Activated naive CD4-positive, alpha-beta T cell treated with anti-CD3 and anti-CD28 coated beads for 36 hours (primary cell): Measurements from ENCODE around the gene KIF22. TPM values are rescaled to one million over a fixed set of nuclear protein-coding genes. Genes with fewer than 3 reads are reported as not detected.
A peak's percentile ranks its signal among the peaks of the same experiment; 100 is the strongest.

Experiments
- CTCF ChIA-PET: fragments of 350-600 bp; sonication (Branson Sonifier 250); formaldehyde crosslinking; loops from one replicate; lab custom pipeline; 2021; ENCODE audit warnings: antibody characterized with exemption; lab: Charles Lee
- DNase-seq: peaks from one replicate; pipeline ENCODE4 v3.0.0-alpha.2; 2020
- H3K27ac Mint-ChIP-seq: one replicate; pipeline ENCODE4 v1.8.0; 2021; ENCODE audit warnings: mild to moderate bottlenecking, mixed read lengths
- H3K27me3 Mint-ChIP-seq: one replicate; pipeline ENCODE4 v1.8.0; 2021; ENCODE audit warnings: low read depth, mixed read lengths
- H3K36me3 Mint-ChIP-seq: one replicate; pipeline ENCODE4 v1.8.0; 2021; ENCODE audit warnings: low read depth, mixed read lengths
- H3K4me1 Mint-ChIP-seq: one replicate; pipeline ENCODE4 v1.8.0; 2021; ENCODE audit warnings: low read depth, mixed read lengths
- H3K4me3 Mint-ChIP-seq: one replicate; pipeline ENCODE4 v1.8.0; 2021; ENCODE audit warnings: mild to moderate bottlenecking, moderate library complexity, mixed read lengths
- H3K9me3 Mint-ChIP-seq: one replicate; pipeline ENCODE4 v1.8.0; 2021; ENCODE audit warnings: mixed read lengths
- intact Hi-C: fragments of 100-400 bp; cut with micrococcal nuclease; formaldehyde crosslinking; loops from one replicate; pipeline ENCODE4 v1.15.1; 2023
- total RNA-seq, 2 experiments: library from RNA; stranded (reverse); gene quantifications; one replicate each; pipeline ENCODE4 v1.2.3, GENCODE V29; 2021

The KIF22 gene
- total RNA-seq, 2 experiments from 2014 or later: 201 to 209 TPM

DNA sequence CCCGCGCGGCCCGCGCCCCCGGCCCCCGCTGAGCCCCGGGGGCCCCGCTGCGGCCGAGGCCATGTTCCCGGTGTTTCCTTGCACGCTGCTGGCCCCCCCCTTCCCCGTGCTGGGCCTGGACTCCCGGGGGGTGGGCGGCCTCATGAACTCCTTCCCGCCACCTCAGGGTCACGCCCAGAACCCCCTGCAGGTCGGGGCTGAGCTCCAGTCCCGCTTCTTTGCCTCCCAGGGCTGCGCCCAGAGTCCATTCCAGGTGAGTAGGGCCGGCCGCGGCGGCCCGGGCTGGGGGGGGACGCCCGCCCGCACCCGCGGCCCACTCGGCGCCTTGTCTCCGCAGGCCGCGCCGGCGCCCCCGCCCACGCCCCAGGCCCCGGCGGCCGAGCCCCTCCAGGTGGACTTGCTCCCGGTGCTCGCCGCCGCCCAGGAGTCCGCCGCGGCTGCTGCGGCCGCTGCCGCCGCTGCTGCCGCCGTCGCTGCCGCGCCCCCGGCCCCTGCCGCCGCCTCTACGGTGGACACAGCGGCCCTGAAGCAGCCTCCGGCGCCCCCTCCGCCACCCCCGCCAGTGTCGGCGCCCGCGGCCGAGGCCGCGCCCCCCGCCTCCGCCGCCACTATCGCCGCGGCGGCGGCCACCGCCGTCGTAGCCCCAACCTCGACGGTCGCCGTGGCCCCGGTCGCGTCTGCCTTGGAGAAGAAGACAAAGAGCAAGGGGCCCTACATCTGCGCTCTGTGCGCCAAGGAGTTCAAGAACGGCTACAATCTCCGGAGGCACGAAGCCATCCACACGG lies 16.3 kb downstream of the KIF22 start:
- CTCF ChIA-PET: interaction anchor here (0.6 to 3.0 kb wide), 14 partner anchors 9 to 225 kb away, joined by 3 to 24 read pairs (median 4); partner anchors contain the start of genes MVP and PAGR1
- Mint-ChIP-seq H3K4me3 (peak overlapping the region; percentile 99), H3K9me3 (no peaks in the 10 kb centered on the region), H3K36me3 (peaks cover 51% of the 10 kb centered on the region), H3K27me3 (no peaks in the 10 kb centered on the region), H3K4me1 (peaks cover 47% of the 10 kb centered on the region), H3K27ac (peak overlapping the region; percentile 99)
- intact Hi-C loops: loop anchor here (1.0 to 5.0 kb wide), 10 partner anchors 9 to 985 kb away; partner anchors contain the start of genes ALDOA, ATXN2L, C16orf54 and C16orf92
- DNase-seq: peak; percentile 72

DNA sequence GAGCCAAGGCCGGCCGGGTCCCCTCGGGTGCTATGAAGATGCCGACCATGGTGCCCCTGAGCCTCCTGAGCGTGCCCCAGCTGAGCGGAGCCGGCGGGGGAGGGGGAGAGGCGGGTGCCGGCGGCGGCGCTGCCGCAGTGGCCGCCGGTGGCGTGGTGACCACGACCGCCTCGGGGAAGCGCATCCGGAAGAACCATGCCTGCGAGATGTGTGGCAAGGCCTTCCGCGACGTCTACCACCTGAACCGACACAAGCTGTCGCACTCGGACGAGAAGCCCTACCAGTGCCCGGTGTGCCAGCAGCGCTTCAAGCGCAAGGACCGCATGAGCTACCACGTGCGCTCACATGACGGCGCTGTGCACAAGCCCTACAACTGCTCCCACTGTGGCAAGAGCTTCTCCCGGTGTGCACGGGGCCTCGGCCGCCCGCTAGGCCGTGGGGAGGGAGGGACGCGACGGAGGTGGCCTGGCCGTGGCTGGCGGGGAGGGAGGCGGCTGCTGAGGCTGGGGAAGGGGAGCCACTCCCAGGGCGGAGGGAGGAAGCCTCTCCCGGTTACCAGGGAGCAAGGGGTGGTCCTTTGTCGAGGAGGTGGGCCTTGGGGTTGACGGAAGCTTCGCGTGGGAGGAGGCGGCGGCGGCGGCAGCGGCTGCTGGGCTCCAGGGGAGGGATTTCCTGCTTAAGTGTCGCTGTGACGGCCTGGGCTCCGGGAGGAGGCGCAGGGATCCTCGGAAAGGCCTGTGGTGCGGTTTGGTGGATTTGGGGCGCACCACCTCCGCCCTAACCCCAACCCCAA lies 17.1 kb downstream of the KIF22 start:
- CTCF ChIA-PET: interaction anchor here (0.5 to 3.0 kb wide), 18 partner anchors 9 to 224 kb away, joined by 3 to 24 read pairs (median 4); partner anchors contain the start of genes ASPHD1, MVP and PAGR1
- H3K36me3 Mint-ChIP-seq: peaks cover 47% of the 10 kb centered on the region
- peak overlapping the region; percentile 99 for H3K4me3 Mint-ChIP-seq
- DNase-seq: peak; percentile 93
- H3K9me3 Mint-ChIP-seq: no peaks in the 10 kb centered on the region
- H3K4me1 Mint-ChIP-seq: peaks cover 50% of the 10 kb centered on the region
- no peaks in the 10 kb centered on the region for H3K27me3 Mint-ChIP-seq
- intact Hi-C loops: loop anchor here (1.0 to 5.0 kb wide), 10 partner anchors 9 to 985 kb away; partner anchors contain the start of genes ALDOA, ATXN2L, C16orf54 and C16orf92
- H3K27ac Mint-ChIP-seq: peak overlapping the region; percentile 99

DNA sequence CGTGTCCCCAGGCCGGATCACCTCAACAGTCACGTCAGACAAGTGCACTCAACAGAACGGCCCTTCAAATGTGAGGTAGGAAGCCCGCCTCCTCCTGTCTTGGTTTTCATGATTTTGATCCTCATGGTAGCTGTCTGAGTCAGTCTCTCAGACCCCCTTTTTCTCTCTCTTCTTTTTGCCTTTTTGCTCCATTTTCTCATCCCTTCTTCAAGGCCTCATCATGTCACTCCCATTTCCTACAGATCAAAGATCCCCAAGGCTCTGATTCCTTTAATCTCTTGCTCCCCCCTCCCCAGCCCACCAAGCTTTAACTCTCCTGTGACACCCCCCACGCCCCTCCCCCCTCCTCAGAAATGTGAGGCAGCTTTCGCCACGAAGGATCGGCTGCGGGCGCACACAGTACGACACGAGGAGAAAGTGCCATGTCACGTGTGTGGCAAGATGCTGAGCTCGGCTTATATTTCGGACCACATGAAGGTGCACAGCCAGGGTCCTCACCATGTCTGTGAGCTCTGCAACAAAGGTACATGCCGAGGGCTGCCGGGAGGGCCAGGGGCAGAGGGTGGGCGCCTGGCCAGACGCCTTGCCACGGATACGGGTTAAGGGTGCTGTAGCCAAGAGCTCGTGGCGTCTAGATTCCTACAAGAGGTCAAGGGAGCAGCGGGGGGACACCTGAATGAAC lies 17.8 kb downstream of the KIF22 start:
- intact Hi-C loops: loop anchor here (5.0 kb wide), 8 partner anchors 61 to 986 kb away; partner anchors contain the start of genes ALDOA, ATXN2L, C16orf54 and C16orf92
- DNase-seq: peak; percentile 47

DNA sequence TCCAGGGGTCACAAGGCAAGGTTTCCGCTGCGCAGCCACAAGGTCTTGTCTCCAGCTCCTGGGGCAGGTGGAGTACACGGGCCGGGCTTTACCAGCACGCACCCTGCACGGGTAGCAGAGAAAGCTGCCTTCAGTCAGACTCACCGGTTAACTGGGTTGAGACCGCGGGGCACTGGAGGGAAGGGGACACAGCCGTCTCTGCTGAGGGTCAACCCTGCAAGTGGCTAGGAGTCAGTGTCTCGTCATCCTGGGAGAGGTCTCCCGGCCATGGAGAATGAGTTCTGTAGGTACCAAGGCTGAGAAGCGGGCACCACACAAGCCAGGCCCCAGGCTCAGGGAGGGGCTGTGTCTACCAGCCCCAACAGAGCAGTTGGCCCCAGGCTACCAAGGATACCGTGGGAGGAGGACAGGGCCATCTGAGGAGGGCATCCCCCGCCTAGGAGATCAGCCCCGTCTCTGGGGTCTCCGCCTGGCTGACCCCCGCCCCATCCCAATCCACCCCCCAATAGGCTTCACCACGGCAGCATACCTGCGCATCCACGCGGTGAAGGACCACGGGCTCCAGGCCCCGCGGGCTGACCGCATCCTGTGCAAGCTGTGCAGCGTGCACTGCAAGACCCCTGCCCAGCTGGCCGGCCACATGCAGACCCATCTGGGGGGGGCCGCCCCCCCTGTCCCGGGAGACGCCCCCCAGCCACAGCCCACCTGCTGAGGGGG lies 18.6 kb downstream of the KIF22 start:
- Mint-ChIP-seq H3K9me3 (no peaks in the 10 kb centered on the region), H3K36me3 (peaks cover 35% of the 10 kb centered on the region), H3K27me3 (no peaks in the 10 kb centered on the region), H3K4me1 (peaks cover 46% of the 10 kb centered on the region), H3K4me3 (peak overlapping the region; percentile 99), H3K27ac (peak overlapping the region; percentile 99)
- intact Hi-C loops: loop anchor here (5.0 kb wide), 8 partner anchors 62 to 987 kb away; partner anchors contain the start of genes ALDOA, ATXN2L, C16orf54 and C16orf92
- no peak for DNase-seq
- CTCF ChIA-PET: interaction anchor here (0.6 to 3.0 kb wide), 8 partner anchors 7 to 118 kb away, joined by 3 to 24 read pairs (median 6); partner anchors contain the start of genes MVP and PAGR1

More for the DNA sequence above, 17.8 kb downstream of the KIF22 start:
- H3K36me3 Mint-ChIP-seq: peaks cover 43% of the 10 kb centered on the region
- peak overlapping the region; percentile 99 for H3K27ac Mint-ChIP-seq
- H3K4me1 Mint-ChIP-seq: peaks cover 52% of the 10 kb centered on the region
- H3K4me3 Mint-ChIP-seq: peak overlapping the region; percentile 99
- CTCF ChIA-PET: interaction anchor here (0.5 to 3.0 kb wide), 17 partner anchors 8 to 121 kb away, joined by 3 to 24 read pairs (median 3); partner anchors contain the start of genes ASPHD1, MVP and PAGR1
- H3K9me3 Mint-ChIP-seq: no peaks in the 10 kb centered on the region
- no peaks in the 10 kb centered on the region for H3K27me3 Mint-ChIP-seq

DNA sequence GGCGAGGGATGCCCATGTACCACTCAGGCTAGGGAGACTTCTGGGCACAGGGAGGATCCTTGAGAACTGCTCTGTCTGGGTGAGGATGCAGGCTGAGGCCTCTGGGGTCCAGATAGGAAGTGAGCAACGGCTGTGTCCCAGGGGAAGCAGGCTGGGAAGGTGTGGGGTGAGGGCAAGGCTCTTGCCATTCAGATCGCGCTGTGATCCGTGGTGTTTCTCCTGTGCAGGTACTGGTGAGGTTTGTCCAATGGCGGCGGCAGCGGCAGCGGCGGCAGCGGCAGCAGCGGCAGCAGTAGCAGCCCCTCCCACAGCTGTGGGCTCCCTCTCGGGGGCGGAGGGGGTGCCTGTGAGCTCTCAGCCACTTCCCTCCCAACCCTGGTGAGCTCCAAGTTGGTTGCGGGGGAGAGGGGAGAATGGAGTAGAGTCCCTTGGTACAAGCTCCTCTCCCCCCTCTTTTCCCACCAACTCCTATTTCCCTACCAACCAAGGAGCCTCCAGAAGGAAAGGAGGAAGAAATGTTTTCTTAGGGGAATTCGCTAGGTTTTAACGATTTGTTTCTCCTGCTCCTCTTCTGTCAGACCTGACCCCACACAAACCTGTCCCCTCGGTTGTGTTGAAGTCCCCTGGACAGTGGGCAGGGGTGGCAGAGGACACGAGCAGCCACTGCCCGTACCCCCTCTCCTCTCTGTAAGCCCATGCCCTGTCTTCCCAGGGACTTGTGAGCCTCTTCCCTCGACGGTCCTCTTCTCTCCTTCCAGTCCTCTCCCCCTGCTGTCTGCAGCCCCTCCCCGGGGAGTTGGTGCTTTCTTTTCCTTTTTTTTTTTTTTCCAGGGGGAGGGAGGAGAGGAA lies 19.5 kb downstream of the KIF22 start:
- H3K27ac Mint-ChIP-seq: peak overlapping the region; percentile 81
- DNase-seq: no peak
- intact Hi-C loops: loop anchor here (5.0 kb wide), 8 partner anchors 63 to 988 kb away; partner anchors contain the start of genes ALDOA, ATXN2L, C16orf54 and C16orf92
- H3K4me1 Mint-ChIP-seq: peaks cover 48% of the 10 kb centered on the region
- H3K9me3 Mint-ChIP-seq: no peaks in the 10 kb centered on the region
- H3K36me3 Mint-ChIP-seq: peaks cover 29% of the 10 kb centered on the region
- H3K4me3 Mint-ChIP-seq: peak overlapping the region; percentile 77
- CTCF ChIA-PET: interaction anchor here (1.3 kb wide), 1 partner anchor 38 kb away, joined by 3 read pairs; no protein-coding TSS in a partner anchor
- no peaks in the 10 kb centered on the region for H3K27me3 Mint-ChIP-seq

DNA sequence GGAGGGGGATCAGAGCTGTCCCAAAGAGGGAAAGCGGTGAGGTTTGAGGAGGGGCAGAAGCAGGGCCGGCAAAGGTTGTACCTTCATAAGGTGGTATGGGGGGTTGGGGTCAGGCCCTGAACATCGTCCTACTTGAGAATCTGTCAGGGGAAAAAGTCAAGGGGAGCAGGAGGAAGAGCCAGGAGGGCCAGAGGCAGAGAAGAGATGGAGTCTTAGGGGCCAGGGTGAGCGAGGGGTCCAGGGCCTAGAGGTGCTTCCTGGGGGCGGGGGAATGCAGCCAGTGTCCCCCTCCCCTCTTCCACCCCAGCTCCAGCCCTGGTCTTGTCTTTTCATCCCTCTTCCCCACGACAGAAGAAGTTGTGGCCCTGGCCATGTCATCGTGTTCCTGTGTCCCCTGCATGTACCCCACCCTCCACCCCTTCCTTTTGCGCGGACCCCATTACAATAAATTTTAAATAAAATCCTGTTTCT lies 20.2 kb downstream of the KIF22 start:
- CTCF ChIA-PET: interaction anchor here (1.3 kb wide), 1 partner anchor 37 kb away, joined by 3 read pairs; no protein-coding TSS in a partner anchor
- intact Hi-C loops: no loop called here
- peaks cover 26% of the 10 kb centered on the region for H3K36me3 Mint-ChIP-seq
- H3K9me3 Mint-ChIP-seq: no peaks in the 10 kb centered on the region
- no peaks in the 10 kb centered on the region for H3K27me3 Mint-ChIP-seq
- H3K4me3 Mint-ChIP-seq: peak overlapping the region; percentile 78
- no peak for DNase-seq
- H3K27ac Mint-ChIP-seq: peak overlapping the region; percentile 72
- peaks cover 50% of the 10 kb centered on the region for H3K4me1 Mint-ChIP-seq

DNA sequence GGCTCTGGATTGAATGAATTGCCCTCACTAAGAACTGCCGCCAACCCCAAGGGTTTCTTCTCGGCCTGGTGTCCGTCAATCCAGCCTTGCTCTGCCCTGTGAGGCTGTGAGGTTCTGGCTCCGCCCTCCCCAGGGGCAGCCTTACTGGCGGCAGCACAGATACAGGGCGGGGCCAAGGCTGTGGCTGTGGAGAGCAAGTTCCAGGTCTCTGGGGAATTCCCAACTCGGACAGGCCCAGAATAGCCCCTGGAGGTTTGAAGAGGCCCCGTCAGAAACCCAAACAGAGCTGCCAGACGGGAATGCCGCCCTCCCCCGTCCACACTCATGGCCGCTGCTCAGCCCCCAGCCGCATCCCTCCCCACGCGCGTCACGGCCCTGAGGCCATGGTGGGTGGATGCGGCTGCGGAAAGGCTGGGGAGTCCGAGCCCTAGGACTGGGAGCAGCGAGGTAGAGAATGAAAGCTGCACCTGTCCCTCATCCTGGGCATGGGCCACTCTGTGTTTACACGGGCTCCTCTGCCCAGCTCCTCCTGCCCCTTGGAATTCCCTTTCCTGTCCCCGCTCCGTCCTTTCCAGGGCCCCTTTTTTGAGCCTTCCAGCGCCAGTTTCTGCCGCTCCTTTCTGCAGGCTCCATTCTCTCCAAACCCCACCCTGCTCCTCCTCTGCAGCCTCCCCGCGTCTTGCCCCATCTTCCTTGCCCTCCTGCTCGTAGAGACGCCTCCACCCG lies 20.8 kb downstream of the KIF22 start:
- intact Hi-C loops: no loop called here
- Mint-ChIP-seq H3K4me1 (peaks cover 53% of the 10 kb centered on the region), H3K36me3 (peaks cover 26% of the 10 kb centered on the region), H3K27me3 (no peaks in the 10 kb centered on the region), H3K9me3 (no peaks in the 10 kb centered on the region), H3K4me3 (peak overlapping the region; percentile 78), H3K27ac (peak overlapping the region; percentile 72)
- peak; percentile 86 for DNase-seq
- CTCF ChIA-PET: no interaction called here

DNA sequence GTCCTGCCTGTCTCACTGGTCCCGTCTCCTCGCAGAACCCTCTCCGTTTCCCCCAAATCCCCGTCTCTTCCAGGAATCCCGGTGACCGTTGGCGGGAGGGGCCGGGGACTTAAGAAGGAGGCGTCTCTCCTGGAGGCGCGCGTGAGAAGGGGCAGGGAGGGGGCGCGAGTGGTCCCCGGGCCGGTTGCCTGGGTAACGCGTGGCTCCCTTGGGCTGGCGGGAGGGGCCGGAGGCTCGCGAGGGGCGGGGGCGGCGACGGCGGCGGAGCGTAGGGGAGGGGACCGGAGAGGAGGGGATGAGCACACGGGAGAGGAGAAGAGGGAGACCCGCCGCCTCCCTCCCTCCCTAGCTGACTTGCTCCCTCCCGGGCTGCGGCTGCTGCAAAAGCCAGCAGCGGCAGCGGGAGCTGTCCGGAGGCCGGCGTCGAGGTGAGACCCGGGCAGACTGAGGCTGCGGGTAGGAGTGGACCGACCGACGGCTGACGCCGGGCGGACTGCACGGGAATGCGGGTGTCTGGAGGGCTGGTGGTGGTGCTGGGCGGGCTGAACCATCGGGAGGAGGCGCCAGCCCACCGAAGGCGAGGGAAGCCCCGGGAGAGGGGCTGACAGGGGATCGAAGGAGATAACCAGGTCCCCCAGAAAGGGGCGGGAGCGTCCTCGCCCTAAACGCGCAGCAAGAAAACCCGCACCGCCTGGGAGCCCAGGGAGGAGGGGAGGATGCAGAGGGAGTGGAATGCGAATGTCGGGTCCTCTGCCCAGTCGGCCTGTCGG lies 21.5 kb downstream of the KIF22 start, which contains the start of gene PRRT2:
Gene PRRT2 (plus strand): TSS at position 298 of the 770 bp plus-strand sequence. CDS start 862 bp downstream, outside the sequence.
- H3K4me3 Mint-ChIP-seq: peak within 1 kb of the TSS; percentile 78
- intact Hi-C loops: no loop called here
- no peaks in the 10 kb centered on the region for H3K9me3 Mint-ChIP-seq
- DNase-seq: peak; percentile 58
- peaks cover 29% of the 10 kb centered on the region for H3K36me3 Mint-ChIP-seq
- H3K27ac Mint-ChIP-seq: peak within 1 kb of the TSS; percentile 72
- H3K4me1 Mint-ChIP-seq: peaks cover 54% of the 10 kb centered on the region
- CTCF ChIA-PET: no interaction called here
- H3K27me3 Mint-ChIP-seq: no peaks in the 10 kb centered on the region
